GM18505 (cell line): ENCODE results near the gene RAD23A.
"Not testable (repeated sequence)": the region's sequence is repeated elsewhere in the genome, so short reads cannot be mapped to it uniquely, and the experiment has no call there.

ENCODE experiments used
- ATAC-seq: cut with Tn5 transposase; IDR thresholded peaks from one replicate; pipeline ENCODE4 v1.9.1; 2021; ENCODE audit not compliant: unreplicated experiment
- POLR2A ChIP-seq: IDR thresholded peaks from 4 replicates; pipeline ENCODE4 v1.6.1; 2011; ENCODE audit warnings: borderline replicate concordance; ENCODE audit not compliant: insufficient read depth, insufficient read length; ENCODE audit errors: extremely low read depth

RAD23A gene

GRCh38 chr19:12954612-12954962, 8.9 kb downstream of the RAD23A start:
- ATAC-seq: no peak
- TF ChIP-seq POLR2A: no peak

GRCh38 chr19:12955575-12955974, 9.9 kb downstream of the RAD23A start:
- ATAC-seq: not testable (repeated sequence)

- no peak for TF ChIP-seq POLR2A
Observed at GRCh38 chr19:12955996-12956395, 10.3 kb downstream of the RAD23A start.

DNA sequence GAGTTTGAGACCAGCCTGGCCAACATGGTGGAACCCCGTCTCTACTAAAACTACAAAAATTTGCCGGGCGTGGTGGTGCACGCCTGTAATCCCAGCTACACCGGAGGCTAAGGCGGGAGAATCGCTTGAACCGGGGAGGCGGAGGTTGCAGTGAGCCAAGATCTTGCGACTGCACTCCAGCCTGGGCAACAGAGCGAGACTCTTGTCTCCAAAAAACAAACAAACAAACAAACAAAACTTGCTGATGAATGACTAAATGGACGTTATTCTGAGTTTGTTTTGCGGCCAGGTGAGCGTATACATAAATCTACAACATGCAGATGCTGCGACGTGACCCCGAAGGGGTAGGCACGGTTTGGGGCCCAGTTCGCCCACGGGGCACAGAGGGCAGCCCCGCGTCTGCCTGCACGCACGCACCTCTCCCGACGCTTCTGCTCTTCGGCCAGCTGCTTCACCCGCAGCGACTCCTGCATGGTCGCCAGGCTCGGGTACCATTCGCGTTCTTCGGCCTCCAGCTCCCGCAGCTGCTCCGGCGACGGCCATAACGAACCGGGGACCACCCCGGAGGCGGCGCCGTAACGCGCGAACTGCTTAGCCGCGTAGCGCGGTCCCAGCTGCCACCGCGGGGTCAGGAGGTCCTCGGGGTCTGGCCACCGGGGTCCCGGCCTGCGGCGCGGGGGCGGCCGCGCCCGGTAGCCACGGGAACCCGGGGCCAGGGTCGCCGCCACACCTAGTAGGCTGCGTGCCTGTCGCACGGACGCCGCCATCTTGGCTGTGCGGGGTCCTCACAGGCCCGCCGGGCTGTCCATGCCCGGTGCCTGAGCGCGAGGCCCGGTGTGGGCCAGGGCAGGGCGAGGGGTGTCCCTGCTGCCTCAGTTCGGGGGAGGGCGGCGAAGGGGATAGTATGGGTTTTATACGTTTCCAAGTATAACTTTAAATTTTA, 11.1 kb downstream of the RAD23A start, which contains the start of gene GADD45GIP1:
TSS of gene GADD45GIP1 (minus strand) at position 778 of the 943 bp plus-strand sequence. CDS start at position 767, 11 bp downstream.
- TF ChIP-seq POLR2A: peak; percentile 93
- ATAC-seq: no peak

More at GRCh38 chr19:12955996-12956395, 10.3 kb downstream of the RAD23A start:
- ATAC-seq: no peak

- ATAC-seq: not testable (repeated sequence)
Observed at GRCh38 chr19:12957389-12957952, 11.8 kb downstream of the RAD23A start.

DNA sequence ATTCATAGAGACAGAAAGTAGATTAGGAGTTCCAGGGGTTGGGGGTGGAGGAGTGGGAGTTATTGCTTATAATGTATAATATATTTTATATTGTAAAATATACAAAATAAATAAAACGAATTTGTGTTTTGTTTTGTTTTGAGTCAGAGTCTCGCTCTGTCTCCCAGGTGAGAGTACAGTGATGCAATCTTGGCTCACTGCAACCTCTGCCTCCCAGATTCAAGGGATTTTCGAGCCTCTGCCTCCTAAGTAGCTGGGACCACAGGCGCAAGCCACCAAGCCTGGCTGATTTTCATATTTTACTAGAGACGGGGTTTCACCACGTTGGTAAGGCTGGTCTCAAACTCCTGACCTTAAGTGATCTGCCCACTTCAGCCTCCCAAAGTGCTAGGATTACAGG, 13.8 kb downstream of the RAD23A start:
- no peak for ATAC-seq
- no peak for TF ChIP-seq POLR2A

DNA sequence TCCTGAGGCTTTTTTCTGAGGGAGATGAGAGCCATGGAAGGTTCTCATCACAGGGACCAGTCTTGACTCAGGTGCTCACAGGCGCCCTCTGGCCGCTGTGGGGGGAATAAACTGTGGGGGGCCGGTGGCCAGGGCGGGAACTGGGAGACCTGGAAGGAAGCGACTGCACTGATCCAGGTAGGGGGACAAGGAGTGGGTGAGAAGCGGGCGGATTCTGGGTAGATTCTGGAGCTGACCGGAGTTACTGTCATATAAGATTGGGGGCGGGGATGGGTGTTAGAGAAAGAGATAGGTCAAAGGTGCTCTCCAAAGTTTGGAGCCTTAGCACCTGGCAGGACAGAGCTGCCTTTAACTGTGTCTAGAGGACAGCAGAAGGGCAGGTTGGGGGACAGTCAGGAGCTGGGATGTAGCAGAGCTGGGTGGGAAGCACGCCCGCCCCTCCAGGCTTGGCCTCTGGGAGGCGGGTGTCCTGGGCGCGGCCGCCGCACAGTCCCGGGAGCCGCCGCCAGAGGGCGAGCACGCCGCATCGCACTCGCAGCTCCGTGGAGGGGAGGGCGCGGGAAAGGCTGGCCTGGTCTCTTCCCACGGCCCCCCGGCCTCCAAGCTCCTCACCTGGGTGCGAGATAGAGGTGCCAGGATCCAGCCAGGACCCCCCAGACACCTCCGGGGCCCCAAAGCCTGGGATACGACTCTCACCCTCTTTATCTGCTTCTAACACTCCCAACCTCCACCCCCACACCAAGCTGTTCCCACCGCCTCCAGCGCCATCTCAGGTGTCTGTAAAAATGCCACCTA, 19.6 kb downstream of the RAD23A start:
- TF ChIP-seq POLR2A: no peak
- ATAC-seq: no peak

- no peak for TF ChIP-seq POLR2A
- ATAC-seq: no peak
Observed at GRCh38 chr19:12965812-12966135, 20.1 kb downstream of the RAD23A start.

- no peak for TF ChIP-seq POLR2A
- no peak for ATAC-seq
Observed at GRCh38 chr19:12967907-12968306, 22.2 kb downstream of the RAD23A start.

- no peak for TF ChIP-seq POLR2A
- ATAC-seq: no peak
Observed at GRCh38 chr19:12969292-12969988, 23.8 kb downstream of the RAD23A start, which contains the start of gene DAND5. Gene DAND5 (plus strand): TSS chr19:12969576. CDS start chr19:12969661, 85 bp downstream.

GRCh38 chr19:12970070-12970820, 24.6 kb downstream of the RAD23A start:
- TF ChIP-seq POLR2A: no peak
- ATAC-seq: no peak

- no peak for TF ChIP-seq POLR2A
Observed at GRCh38 chr19:12973236-12973635, 27.6 kb downstream of the RAD23A start.

More at GRCh38 chr19:12973236-12973635, 27.6 kb downstream of the RAD23A start:
- no peak for ATAC-seq
